Suprapubic skin (tissue), 4 donors: ENCODE measurements around the gene MARVELD2.

ENCODE experiments used
- POLR2A ChIP-seq, 2 donors: fragments of 450-650 bp; IDR thresholded peaks; one replicate each; pipeline ENCODE4 v1.6.1; 2017; ENCODE audit warnings: antibody characterized with exemption in 2 of 2, mild to moderate bottlenecking in 2 of 2, moderate library complexity in 2 of 2
- POLR2AphosphoS5 ChIP-seq, 3 donors: sonication (generic); formaldehyde crosslinking; IDR thresholded peaks; one replicate each; pipeline ENCODE4 v1.6.1; 2017; ENCODE audit warnings: antibody characterized with exemption in 3 of 3
- TF ChIP-seq, protein P1 (sequence below), 2 donors: fragments of 200-600 bp in 1 of 2; fragments of 450-650 bp in 1 of 2; sonication (generic) in 1 of 2; IDR thresholded peaks; one replicate each; pipeline ENCODE4 v1.5.1; 2016 to 2019; ENCODE audit warnings: antibody characterized with exemption in 2 of 2, mild to moderate bottlenecking in 1 of 2, moderate library complexity in 1 of 2

DNA sequence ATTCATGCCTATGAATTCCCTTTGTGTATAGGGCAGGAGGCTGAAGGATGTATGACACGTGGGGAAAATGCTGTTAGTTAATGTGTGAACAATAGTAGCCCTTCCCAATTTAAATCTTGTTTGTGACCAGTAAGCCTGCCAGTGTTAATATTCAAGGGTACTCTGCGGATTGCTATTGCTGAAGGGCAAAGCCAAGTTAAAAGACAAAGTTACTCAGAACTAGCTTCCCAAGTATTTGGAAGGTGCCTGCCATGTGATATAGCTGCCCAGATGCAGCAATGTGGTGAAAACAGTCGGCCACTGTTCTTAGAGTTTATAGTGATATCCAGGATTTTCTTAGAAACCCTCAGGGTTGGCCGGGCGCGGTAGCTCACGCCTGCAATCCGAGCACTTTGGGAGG is 34.6 kb downstream of the MARVELD2 start:
- TF ChIP-seq, protein P1, sequence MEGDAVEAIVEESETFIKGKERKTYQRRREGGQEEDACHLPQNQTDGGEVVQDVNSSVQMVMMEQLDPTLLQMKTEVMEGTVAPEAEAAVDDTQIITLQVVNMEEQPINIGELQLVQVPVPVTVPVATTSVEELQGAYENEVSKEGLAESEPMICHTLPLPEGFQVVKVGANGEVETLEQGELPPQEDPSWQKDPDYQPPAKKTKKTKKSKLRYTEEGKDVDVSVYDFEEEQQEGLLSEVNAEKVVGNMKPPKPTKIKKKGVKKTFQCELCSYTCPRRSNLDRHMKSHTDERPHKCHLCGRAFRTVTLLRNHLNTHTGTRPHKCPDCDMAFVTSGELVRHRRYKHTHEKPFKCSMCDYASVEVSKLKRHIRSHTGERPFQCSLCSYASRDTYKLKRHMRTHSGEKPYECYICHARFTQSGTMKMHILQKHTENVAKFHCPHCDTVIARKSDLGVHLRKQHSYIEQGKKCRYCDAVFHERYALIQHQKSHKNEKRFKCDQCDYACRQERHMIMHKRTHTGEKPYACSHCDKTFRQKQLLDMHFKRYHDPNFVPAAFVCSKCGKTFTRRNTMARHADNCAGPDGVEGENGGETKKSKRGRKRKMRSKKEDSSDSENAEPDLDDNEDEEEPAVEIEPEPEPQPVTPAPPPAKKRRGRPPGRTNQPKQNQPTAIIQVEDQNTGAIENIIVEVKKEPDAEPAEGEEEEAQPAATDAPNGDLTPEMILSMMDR (IDR thresholded peaks at IDR 0.05) = no peak
- TF ChIP-seq POLR2AphosphoS5 (IDR thresholded peaks at IDR 0.05) = no peak
- TF ChIP-seq POLR2A (IDR thresholded peaks at IDR 0.05) = no peak
